HG03196 (cell line): ENCODE measurements around the gene SCIMP.
A peak's percentile ranks its signal among the peaks of the same experiment; 100 is the strongest.
"Not testable (repeated sequence)": the region's sequence is repeated elsewhere in the genome, so short reads cannot be mapped to it uniquely, and the experiment has no call there.

ENCODE experiments used
- ATAC-seq: cut with Tn5 transposase; IDR thresholded peaks from one replicate; pipeline ENCODE4 v1.9.1; 2021; ENCODE audit not compliant: unreplicated experiment

Gene SCIMP

DNA sequence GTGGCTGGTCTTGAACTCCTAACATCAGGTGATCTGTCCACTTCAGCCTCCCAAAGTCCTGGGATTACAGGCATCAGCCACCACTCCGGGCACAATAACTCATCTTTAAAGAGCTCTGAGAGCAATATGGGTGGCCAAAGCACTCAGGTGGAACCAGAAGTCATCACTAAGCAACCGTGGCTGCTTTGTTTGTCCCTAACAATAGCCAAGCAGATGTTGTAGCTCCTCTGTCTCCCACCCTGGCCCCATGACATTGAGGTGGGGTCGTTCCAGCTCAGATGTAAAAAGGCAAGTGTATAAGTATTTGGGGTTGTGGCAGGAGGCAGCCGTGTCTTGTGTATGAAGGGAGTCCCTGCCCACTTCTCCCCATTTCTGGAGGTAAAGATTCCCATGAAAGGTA, 3.7 kb upstream of the SCIMP start:
- no peak for ATAC-seq

DNA sequence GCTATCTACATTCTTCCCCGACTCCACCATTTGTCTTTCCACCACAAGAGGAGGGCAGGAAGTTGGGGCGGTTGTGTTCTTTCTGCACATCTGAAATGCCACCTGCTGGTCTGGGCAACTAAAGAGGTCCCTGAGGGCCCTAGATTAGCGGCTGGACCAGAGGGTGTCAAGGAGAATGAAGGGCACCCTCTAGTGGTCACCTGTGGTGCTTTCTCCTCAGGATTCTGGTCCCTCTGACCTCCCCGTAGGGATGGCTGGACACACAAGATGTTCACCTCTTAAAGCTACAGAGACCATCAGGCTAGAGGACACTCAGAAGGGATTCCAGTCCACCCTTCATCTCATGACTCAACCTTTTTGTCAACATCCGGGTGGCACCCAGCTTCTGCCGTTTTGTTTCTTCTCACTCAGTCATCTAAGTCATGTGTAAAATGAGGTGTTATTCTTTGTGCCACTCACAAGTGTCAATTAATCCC, 2.9 kb upstream of the SCIMP start:
- no peak for ATAC-seq

DNA sequence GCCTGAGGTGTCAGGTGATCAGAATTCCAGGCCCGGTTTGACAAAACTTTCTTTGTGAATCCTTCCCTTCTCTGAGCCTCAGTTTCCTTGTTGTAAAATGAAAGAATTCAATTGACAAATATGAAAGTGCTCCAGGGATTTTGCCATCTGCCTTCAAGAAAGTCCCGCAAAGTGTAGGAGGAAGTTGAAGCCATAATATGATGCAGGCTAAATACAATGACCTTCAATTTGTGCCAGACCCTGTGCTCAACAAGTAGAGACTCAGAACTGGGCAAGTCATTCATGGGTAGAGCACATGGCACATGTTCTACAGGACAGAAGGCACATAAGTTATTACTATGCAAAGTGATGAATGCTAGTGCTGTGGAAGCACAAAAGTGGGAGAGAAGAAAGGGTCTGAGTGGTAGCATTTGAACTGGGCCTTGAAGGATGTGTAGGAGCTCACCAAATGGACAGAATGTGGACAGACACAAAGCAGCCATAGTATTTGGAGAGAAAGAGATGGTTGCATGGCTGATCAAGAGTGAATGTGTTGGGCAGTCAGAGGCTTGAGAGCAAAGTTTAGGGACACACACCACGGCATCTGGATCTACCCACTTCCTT, 2.4 kb upstream of the SCIMP start:
- no peak for ATAC-seq

DNA sequence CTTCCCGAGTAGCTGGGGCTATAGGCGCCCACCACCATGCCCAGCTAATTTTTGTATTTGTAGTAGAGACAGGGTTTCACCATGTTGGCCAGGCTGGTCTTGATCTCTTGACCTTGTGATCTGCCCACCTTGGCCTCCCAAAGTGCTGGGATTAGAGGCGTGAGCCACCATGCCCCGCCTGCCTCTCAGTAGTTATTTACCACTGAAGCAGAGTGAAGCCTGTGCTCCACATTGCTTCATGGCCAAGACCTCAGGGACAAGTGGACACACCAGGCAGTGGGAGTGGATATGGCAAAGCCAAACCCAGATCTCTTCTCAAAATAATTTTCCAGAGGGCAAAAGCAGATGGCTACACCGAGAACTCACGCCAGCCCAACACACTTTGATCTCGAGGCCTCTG, 1.2 kb downstream of the SCIMP start:
- not testable (repeated sequence) for ATAC-seq

DNA sequence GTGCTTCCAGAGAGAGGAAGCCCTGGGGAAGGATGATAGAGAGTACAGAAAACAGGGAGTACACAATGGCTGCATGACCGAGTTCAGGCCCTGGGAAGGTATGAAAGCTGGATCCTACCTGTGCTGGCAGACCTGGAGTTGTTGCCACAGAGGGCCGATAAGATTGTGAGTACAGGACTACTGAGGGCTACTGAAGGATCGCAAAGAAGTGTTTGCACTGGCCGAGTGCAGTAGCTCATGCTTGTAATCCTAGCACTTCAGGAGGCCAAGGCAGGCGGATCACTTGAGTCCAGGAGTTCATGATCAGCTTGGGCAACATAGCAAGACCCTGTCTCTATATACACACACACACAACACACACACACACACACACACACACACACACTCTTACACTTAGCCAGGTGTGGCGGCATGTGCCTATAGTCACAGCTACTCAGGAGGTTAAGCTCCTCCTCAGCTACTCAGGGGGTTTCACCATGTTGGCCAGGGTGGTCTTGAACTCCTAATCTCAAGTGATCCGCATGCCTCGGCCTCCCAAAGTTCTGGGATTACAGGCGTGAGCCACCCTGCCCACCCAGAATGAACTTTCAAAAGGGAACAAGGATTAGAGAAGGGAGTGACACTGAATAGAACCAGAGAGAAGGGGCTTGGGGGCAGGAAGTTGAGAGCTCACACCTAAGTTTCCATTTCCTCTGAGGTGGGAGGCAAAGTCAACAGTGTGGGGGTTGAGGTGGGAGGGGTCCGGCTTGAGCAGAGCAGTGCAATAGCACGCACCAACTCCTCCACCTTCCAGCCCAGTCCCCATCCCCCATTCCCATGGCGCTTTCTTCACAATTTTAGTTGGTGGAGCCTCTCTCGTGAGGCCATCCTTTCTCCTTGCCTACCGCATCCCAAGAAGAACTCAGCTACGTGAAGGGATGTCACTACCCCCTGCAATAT, 7.5 kb downstream of the SCIMP start:
- peak; percentile 34 for ATAC-seq

DNA sequence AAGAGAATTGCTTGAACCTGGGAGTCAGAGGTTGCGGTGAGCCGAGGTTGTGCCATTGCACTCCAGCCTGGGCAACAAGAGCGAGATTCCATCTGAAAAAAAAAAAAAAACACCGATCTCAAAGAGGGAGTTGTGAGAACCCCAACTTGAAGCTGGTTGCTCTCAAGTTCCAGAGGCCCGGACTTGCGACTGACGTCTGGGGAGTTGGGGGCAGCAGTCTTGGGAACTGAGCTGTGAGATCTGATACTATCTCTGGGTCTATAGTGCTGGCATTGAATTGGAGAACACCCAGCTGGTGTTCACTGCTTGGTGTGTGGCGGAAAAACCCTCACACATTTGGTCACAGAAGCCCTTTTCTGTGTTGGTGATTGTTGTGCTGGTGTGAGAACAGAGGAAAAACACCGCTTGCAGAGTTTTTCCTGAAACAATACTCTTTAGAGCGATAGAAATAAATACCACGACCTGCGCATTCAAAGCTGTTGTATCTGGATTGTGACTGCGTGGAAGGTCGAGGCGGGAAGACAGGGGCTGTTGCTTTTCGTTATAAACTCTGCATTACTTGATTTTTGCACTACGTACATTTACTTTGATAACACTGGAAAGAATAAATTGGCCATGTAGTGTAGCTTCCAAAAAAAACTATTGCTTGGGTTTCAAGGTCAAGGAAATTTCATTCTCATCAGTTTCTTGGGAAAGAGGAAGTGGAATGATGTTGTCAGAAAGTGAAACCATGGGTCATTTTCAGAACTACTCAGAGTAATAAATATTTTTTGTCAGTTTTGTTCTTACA, 8.8 kb downstream of the SCIMP start:
- peak; percentile 39 for ATAC-seq

DNA sequence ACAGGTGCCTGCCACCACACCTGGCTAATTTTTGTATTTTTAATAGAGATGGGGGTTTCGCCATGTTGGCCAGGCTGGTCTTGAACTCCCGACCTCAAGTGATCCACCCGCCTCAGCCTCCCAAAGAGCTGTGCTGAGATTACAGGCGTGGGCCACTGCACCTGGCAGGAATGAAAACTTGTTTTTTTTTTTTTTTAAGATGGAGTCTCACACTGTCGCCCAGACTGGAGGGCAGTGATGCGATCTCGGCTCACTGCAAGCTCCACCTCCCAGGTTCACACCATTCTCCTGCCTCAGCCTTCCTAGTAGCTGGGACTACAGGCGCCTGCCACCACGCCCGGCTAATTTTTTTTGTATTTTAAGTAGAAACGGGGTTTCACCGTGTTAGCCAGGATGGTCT, 12.7 kb downstream of the SCIMP start:
- ATAC-seq = not testable (repeated sequence)

DNA sequence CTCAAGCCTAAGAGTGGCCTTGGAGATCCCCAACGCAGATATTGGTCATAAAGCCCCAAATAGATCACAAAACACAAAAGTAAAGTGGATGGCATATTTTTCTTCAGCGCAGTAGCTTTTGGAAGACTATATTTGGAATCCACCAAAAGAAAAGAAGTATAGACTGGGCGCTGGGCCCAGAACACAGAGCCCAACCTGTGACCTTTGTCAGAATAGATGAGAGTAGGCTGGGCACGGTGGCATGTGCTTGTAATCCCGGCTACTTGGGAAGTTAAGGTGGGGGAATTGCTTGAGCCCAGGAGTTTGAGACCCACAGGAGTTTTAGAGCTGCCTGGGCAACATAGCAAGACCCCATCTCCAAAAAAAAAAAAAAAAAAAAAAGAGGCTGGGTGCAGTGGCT, 14.6 kb downstream of the SCIMP start:
- no peak for ATAC-seq

DNA sequence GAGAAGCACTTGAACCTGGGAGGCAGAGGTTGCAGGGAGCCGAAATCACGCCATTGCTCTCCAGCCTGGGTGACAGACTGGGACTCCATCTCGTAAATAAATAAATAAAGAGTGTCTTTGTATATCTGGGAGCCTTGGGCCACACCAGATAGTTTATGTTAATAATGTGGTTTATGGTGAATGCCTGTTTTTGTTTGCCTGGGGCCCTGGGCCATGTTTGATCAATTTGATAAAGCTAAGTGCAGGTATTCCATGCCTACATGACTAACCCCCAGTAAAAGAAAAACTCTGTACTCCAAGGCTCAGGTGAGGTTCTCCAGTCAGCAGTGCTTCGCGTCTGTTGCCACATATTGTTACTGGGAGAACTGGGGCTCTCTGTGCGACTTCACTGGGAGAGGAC, 15.1 kb downstream of the SCIMP start:
- no peak for ATAC-seq

DNA sequence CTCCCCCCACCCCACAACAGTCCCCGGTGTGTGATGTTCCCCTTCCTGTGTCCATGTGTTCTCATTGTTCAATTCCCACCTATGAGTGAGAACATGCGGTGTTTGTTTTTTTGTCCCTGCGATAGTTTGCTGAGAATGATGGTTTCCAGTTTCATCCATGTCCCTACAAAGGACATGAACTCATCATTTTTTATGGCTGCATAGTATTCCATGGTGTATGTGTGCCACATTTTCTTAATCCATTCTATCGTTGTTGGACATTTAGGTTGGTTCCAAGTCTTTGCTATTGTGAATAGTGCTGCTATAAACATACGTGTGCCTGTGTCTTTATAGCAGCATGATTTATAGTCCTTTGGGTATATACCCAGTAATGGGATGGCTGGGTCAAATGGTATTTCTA, 17.1 kb downstream of the SCIMP start:
- not testable (repeated sequence) for ATAC-seq

DNA sequence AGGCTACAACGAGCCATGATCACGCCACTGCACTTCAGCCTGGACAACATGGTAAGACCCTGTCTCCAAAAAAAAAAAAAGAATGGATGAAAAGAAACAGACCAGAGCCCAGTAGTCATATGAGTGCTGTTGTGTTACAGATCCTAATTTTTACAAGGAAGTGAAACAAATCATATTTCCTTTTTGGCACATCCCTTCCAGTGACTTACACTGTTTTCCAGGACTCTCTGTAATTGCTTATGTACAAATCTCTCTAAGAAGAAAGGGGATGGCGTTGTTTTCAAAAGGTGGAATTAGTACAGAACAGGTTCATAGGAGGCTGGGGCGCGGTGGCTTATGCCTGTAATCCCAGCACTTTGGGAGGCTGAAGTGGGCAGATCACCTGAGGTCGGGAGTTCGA, 23.2 kb downstream of the SCIMP start:
- no peak for ATAC-seq

DNA sequence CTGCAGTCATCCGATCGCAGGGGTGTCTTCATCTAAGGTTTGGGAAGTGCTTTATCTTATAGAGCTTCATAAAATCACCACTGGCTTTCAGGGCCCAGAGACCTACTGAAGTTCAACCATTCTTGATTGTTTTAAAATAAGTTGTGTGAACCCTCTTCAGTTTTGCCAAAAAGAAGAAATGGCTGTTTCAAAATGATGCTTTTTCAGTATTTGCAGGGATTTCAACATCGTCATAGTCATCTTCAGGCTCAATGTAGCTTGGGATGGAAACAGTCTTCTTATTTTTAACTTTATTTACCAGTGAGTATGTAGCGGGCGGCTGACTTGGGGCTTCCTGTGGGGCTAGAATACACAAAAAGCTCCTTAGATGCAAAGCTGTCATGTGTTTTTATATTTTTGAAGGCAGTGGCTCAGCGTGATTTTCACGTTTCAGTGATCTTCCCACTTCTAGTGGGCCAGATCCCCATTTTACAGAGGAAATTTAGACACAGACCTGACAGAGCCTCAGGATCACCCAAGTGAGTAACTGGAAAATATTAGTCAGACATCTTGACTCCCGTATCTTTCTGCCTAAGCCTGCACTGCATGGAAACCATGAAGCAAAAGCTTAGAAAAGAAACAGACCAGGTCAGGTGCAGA, 23.9 kb downstream of the SCIMP start:
- ATAC-seq = no peak

DNA sequence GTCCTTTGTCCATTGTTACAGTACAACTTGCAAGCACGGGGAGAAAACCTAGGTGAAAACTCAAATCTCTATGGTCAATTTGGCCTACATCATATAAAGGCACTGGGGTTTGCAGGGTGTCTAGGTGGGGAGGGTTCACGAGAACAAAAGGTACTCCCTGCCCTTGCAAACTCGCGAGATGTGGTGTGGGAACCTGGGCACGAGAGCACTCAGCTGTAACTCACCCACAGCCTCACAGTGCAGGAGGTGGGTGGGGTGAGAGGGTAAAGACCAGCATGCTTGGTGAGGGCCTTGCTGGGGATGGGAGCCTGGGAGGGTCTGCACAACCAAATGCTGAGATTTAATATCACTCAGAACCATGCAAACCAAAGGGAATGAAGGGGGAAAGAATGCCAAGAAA, 24.6 kb downstream of the SCIMP start:
- ATAC-seq = no peak

DNA sequence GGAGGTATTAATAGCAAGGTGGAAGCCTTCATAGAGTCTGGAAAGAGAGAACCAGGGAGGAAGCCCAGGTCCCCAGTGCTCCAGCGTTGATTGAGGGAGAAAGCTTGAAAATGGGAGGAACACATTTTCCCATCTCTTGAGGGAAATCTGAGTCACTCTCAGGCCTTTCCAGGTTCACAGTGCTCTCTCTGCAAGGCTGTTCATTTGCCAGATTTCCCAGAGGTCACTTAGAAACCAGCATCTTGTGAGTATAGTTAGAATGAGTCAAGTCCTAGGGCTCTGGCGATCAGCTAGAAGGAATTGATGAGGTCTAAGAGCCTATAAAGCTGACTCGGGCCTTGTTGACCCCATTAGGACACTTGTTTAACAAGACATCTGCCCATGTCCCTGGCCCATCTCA, 25.3 kb downstream of the SCIMP start:
- ATAC-seq = no peak

DNA sequence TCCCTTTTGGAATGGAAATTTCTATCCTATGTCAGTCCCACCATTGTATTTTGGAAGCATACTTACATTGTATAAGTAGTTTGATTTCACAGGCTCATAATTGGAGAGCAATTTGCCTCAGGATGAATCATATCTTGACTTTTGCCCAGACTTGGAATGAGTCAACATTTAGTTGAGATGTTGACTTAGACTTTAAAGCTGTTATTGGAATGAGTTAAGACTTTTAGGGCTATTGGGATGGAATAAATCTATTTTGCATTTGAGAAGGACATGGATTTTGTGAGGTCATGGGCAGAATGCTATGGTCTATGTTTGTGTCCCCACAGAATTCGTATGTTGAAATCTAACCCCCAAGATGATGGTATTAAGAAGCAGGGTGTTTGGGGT, 30.8 kb downstream of the SCIMP start:
- no peak for ATAC-seq

DNA sequence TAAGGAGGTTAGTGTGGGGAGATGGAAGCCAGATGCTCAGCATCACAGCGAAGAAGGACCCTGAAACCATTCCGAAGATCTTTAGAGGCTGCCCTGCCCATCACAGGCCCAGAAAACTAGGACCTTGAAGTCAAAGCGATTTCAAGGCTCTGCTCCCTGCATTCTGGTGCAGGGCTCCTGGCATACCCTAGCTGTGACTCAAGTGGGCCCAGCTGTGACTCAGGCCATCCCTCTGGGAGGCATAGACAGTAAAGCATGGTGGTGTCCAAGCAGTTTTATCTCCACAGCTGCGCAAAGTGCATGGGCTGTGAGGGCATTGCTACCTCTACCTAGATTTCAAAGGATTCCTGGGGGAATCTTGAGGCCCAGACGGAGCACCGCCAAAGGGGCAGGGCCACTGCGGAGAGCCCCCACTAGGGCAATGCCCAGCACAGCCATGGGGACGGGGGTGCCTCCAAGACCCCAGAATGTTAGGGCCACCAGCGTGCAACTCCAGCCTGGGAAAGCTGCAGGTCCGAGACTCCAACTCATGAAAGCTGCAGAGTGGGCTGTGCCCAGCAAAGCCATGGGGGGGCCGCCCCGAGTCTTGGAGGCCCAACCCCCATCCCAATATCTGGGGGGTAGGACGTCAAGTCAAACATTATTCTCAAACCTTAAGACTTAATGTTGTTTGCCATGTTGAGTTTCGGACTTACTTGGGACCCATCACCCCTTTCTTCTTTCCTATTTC, 31.3 kb downstream of the SCIMP start:
- no peak for ATAC-seq

DNA sequence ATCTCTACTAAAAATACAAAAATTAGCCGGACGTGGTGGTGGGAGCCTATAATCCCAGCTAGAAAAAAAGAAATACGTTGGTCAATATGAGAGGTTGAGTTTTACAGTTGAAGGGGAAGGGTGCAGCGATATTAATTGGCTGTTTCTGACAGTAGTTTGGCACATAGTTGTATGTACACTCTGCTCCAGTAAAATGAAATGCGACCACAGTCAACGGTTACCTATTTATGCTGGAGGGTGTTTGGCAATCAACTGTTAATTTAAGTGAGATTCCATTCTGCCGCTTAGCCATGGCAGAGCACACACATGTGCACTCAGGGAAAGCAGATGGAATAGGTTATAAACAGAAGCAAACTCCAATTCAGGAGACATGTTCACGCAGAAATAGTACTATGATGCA, 33.6 kb downstream of the SCIMP start:
- no peak for ATAC-seq

DNA sequence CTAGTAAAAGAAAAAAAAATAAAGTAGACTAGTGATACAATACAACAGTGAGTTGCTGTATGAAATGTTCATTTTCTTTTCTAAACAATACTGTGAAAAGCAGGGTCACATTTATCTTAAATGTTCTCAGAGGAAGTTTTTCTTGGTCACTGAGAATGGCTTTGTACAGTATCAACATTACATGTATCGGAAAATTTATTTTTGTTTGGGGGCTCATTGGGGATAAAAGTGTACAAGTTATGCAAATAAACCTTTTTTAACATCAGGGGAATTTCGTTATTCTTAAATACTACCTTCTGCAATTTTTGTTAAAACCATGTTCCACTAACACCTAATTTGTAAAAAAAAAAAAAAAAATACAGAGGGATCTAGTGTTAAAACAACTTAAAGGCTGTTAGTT, 34.3 kb downstream of the SCIMP start:
- no peak for ATAC-seq

DNA sequence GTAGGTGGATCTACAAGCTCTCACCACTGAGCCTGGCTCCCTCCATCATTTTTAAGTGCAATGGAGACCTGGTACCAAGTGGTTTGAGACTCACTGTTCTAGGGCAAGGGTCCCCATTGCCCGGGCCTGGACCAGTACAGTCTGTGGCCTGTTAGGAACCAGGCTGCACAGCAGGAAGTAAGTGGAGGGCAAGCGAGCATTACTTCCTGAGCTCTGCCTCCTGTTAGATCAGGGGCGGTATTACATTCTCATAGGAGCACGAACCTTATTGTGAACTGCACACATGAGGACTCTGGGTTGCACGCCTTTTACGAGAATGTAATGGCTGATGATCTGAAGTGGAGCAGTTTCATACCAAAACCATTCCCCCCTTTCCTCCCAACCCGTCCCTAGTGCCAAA, 36.2 kb downstream of the SCIMP start:
- no peak for ATAC-seq

DNA sequence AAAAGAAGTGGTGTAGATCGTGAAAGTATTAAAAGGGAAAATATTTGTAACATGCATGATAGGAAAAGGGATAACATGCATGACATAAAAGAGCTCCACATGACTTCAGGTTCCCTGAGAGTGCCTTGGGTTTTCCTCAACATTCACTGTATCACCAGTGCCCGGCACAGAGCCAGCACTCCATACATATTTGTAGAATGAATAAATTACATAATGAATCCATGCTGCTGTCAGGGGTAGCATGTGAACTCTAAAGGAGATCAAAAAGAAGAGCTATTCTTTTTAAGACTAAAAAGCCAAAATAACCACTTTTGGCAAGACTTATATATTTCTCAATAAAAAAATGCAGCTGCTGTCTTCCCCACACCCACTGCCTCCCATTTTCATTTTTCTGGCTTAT, 40.3 kb downstream of the SCIMP start:
- ATAC-seq = no peak
